ENCODE measurements around the gene LTBP3. TPM values are rescaled to one million over a fixed set of nuclear protein-coding genes. Genes with fewer than 3 reads are reported as not detected.
A peak's percentile ranks its signal among the peaks of the same experiment; 100 is the strongest.

Gene LTBP3
- polyA plus RNA-seq, 1 donor from 2014 or later: 4.6 TPM

DNA sequence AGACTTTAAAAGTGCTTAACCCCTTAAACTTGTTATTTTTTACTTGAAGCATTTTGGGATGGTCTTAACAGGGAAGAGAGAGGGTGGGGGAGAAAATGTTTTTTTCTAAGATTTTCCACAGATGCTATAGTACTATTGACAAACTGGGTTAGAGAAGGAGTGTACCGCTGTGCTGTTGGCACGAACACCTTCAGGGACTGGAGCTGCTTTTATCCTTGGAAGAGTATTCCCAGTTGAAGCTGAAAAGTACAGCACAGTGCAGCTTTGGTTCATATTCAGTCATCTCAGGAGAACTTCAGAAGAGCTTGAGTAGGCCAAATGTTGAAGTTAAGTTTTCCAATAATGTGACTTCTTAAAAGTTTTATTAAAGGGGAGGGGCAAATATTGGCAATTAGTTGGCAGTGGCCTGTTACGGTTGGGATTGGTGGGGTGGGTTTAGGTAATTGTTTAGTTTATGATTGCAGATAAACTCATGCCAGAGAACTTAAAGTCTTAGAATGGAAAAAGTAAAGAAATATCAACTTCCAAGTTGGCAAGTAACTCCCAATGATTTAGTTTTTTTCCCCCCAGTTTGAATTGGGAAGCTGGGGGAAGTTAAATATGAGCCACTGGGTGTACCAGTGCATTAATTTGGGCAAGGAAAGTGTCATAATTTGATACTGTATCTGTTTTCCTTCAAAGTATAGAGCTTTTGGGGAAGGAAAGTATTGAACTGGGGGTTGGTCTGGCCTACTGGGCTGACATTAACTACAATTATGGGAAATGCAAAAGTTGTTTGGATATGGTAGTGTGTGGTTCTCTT, 56.5 kb downstream of the LTBP3 start:
- peak overlapping the region; percentile 78 for H3K4me3 ChIP-seq (ENCODE audit: low read length)

DNA sequence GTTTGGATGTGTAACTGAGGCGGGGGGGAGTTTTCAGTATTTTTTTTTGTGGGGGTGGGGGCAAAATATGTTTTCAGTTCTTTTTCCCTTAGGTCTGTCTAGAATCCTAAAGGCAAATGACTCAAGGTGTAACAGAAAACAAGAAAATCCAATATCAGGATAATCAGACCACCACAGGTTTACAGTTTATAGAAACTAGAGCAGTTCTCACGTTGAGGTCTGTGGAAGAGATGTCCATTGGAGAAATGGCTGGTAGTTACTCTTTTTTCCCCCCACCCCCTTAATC, 57.0 kb downstream of the LTBP3 start:
- H3K4me3 ChIP-seq (ENCODE audit: low read length): peak overlapping the region; percentile 78
- no peaks in the 10 kb centered on the region for H3K27me3 ChIP-seq (ENCODE audit: insufficient read depth, low read depth, low read length)
- peaks cover 64% of the 10 kb centered on the region for H4K20me1 ChIP-seq (ENCODE audit: insufficient read depth)
- peaks cover 43% of the 10 kb centered on the region for H3K36me3 ChIP-seq (ENCODE audit: insufficient read depth, low read length)
- TF ChIP-seq TAF1 (IDR thresholded peaks at IDR 0.05; ENCODE audit: low read depth): no peak
- no peak for TF ChIP-seq MXI1 (conservative IDR thresholded peaks at IDR 0.05; ENCODE audit: poor library complexity, severe bottlenecking)
- TF ChIP-seq POLR2AphosphoS5 (IDR thresholded peaks at IDR 0.05): no peak
- TF ChIP-seq CTCF (IDR thresholded peaks at IDR 0.05; ENCODE audit: poor library complexity, severe bottlenecking): no peak
- TF ChIP-seq EP300 (conservative IDR thresholded peaks at IDR 0.05; ENCODE audit: poor library complexity, severe bottlenecking): no peak
- no peak for TF ChIP-seq SMC3 (conservative IDR thresholded peaks at IDR 0.05; ENCODE audit: poor library complexity)
- TF ChIP-seq, protein P1, sequence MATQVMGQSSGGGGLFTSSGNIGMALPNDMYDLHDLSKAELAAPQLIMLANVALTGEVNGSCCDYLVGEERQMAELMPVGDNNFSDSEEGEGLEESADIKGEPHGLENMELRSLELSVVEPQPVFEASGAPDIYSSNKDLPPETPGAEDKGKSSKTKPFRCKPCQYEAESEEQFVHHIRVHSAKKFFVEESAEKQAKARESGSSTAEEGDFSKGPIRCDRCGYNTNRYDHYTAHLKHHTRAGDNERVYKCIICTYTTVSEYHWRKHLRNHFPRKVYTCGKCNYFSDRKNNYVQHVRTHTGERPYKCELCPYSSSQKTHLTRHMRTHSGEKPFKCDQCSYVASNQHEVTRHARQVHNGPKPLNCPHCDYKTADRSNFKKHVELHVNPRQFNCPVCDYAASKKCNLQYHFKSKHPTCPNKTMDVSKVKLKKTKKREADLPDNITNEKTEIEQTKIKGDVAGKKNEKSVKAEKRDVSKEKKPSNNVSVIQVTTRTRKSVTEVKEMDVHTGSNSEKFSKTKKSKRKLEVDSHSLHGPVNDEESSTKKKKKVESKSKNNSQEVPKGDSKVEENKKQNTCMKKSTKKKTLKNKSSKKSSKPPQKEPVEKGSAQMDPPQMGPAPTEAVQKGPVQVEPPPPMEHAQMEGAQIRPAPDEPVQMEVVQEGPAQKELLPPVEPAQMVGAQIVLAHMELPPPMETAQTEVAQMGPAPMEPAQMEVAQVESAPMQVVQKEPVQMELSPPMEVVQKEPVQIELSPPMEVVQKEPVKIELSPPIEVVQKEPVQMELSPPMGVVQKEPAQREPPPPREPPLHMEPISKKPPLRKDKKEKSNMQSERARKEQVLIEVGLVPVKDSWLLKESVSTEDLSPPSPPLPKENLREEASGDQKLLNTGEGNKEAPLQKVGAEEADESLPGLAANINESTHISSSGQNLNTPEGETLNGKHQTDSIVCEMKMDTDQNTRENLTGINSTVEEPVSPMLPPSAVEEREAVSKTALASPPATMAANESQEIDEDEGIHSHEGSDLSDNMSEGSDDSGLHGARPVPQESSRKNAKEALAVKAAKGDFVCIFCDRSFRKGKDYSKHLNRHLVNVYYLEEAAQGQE (IDR thresholded peaks at IDR 0.05; ENCODE audit: borderline replicate concordance): no peak
- no peak for TF ChIP-seq EZH2 (IDR thresholded peaks at IDR 0.05; ENCODE audit: borderline replicate concordance, insufficient read depth, low read length, poor library complexity, severe bottlenecking)
- no peak for TF ChIP-seq RAD21 (conservative IDR thresholded peaks at IDR 0.05)
- H3K9me3 ChIP-seq (ENCODE audit: low read length): no peaks in the 10 kb centered on the region
- H3K9ac ChIP-seq (ENCODE audit: low read length): peak overlapping the region; percentile 99
- H3K79me2 ChIP-seq (replicated peaks; ENCODE audit: insufficient read depth, low read length): peaks cover 93% of the 10 kb centered on the region
- peak overlapping the region; percentile 100 for H3K27ac ChIP-seq (ENCODE audit: low read length)
- H2AFZ ChIP-seq (ENCODE audit: low read depth, low read length): no peak overlapping the region
- H3F3A ChIP-seq (ENCODE audit: insufficient read depth, low read length, poor library complexity, severe bottlenecking): peaks cover 12% of the 10 kb centered on the region
- H3K4me2 ChIP-seq (ENCODE audit: low read length): no peak overlapping the region
- H3K9me2 ChIP-seq (ENCODE audit: insufficient read depth, low read length): no peaks in the 10 kb centered on the region

More for the DNA sequence above, 56.5 kb downstream of the LTBP3 start:
- peaks cover 93% of the 10 kb centered on the region for H3K79me2 ChIP-seq (replicated peaks; ENCODE audit: insufficient read depth, low read length)
- H4K20me1 ChIP-seq (ENCODE audit: insufficient read depth): peaks cover 70% of the 10 kb centered on the region
- no peak overlapping the region for H3K4me2 ChIP-seq (ENCODE audit: low read length)
- H3F3A ChIP-seq (ENCODE audit: insufficient read depth, low read length, poor library complexity, severe bottlenecking): peaks cover 18% of the 10 kb centered on the region
- H3K9ac ChIP-seq (ENCODE audit: low read length): peak overlapping the region; percentile 99
- no peaks in the 10 kb centered on the region for H3K9me2 ChIP-seq (ENCODE audit: insufficient read depth, low read length)
- H3K9me3 ChIP-seq (ENCODE audit: low read length): no peaks in the 10 kb centered on the region
- TF ChIP-seq EP300 (conservative IDR thresholded peaks at IDR 0.05; ENCODE audit: poor library complexity, severe bottlenecking) (no peak), MXI1 (conservative IDR thresholded peaks at IDR 0.05; ENCODE audit: poor library complexity, severe bottlenecking) (peak; percentile 42), POLR2AphosphoS5 (IDR thresholded peaks at IDR 0.05) (peak; percentile 82), RAD21 (conservative IDR thresholded peaks at IDR 0.05) (no peak), TAF1 (IDR thresholded peaks at IDR 0.05; ENCODE audit: low read depth) (peak; percentile 49), EZH2 (IDR thresholded peaks at IDR 0.05; ENCODE audit: borderline replicate concordance, insufficient read depth, low read length, poor library complexity, severe bottlenecking) (no peak)
- TF ChIP-seq, protein P1 (IDR thresholded peaks at IDR 0.05; ENCODE audit: borderline replicate concordance): peak; percentile 65
- peak overlapping the region; percentile 100 for H3K27ac ChIP-seq (ENCODE audit: low read length)
- peaks cover 47% of the 10 kb centered on the region for H3K36me3 ChIP-seq (ENCODE audit: insufficient read depth, low read length)
- H3K27me3 ChIP-seq (ENCODE audit: insufficient read depth, low read depth, low read length): no peaks in the 10 kb centered on the region
- no peak overlapping the region for H2AFZ ChIP-seq (ENCODE audit: low read depth, low read length)

Data from neural cell (in vitro differentiated cells).